ENCODE data around the gene PROZ.

The PROZ gene

DNA sequence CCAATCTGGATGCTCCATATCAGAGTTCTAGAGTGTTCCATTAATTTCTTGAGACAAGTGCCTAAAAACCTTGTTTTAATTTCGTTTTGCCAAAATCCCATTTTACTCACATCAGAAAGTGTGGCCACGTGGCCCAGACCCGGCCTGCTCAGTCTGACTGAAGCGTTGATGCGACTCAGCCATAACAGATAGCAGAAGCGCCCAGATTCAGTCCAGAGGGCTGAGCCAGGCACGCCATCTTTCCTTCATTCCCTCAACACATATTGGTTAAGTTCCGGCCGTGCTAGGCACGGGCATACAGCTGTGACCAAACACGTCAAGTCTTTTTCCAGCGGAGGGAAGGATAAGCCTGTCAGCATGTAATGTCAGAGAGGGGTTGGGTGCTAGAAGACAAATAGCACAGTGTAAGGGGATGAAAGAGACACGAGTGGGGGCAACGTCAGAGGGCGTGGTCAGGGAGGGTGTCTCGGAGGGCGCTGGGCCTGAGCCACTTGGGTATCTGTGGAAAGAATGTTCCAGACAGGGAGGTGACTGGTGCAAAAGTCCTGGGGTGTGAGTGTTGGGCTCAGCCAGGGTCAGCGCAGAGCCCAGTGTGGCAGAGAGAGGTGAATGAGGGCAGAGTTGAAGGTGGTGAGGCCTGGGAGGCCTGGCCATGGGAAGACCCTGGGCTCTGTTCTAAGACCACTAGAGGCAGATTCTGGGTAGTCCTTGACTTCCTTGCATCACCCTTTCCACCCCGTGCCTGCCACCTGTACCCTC lies 32.8 kb upstream of the PROZ start:
- no peak for TF ChIP-seq GATA3 (IDR thresholded peaks at IDR 0.05; ENCODE audit: low read depth, low read length)
- TF ChIP-seq GATA2 (IDR thresholded peaks at IDR 0.05; ENCODE audit: low read depth, low read length): no peak

GRCh38 chr13:113126265-113127150 lies 31.9 kb upstream of the PROZ start:
- TF ChIP-seq GATA2 (IDR thresholded peaks at IDR 0.05; ENCODE audit: low read depth, low read length): no peak
- TF ChIP-seq GATA3 (IDR thresholded peaks at IDR 0.05; ENCODE audit: low read depth, low read length): no peak

GRCh38 chr13:113129480-113129879 lies 29.0 kb upstream of the PROZ start:
- TF ChIP-seq GATA2 (IDR thresholded peaks at IDR 0.05; ENCODE audit: low read depth, low read length): no peak
- TF ChIP-seq GATA3 (IDR thresholded peaks at IDR 0.05; ENCODE audit: low read depth, low read length): no peak

GRCh38 chr13:113129921-113130750 lies 28.3 kb upstream of the PROZ start:
- TF ChIP-seq GATA3 (IDR thresholded peaks at IDR 0.05; ENCODE audit: low read depth, low read length): no peak
- TF ChIP-seq GATA2 (IDR thresholded peaks at IDR 0.05; ENCODE audit: low read depth, low read length): no peak

DNA sequence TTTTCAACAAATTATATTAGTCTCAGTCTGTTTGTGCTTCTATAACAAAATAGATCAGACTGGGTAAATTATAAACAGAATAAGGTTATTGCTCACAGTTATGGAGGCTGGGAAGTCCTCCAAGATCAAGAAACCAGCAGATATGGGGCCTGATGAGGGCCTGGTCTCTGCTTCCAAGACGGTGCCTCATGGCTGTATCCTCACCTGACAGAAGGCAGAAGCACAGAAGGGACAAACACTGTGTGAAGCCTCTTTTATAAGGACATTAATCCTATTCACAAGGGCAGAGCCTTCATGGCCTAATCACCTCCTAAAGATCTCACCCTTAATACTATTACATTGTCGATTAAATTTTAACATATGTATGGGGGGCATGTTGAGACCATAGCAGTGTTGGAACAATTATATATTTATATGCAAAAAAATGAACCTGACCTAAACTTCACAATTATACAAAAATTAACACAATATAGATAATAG lies 23.1 kb upstream of the PROZ start:
- no peak for TF ChIP-seq GATA2 (IDR thresholded peaks at IDR 0.05; ENCODE audit: low read depth, low read length)
- TF ChIP-seq GATA3 (IDR thresholded peaks at IDR 0.05; ENCODE audit: low read depth, low read length): no peak

- TF ChIP-seq GATA3 (IDR thresholded peaks at IDR 0.05; ENCODE audit: low read depth, low read length): no peak
- no peak for TF ChIP-seq GATA2 (IDR thresholded peaks at IDR 0.05; ENCODE audit: low read depth, low read length)
Observed at GRCh38 chr13:113137691-113138298, 20.7 kb upstream of the PROZ start.

DNA sequence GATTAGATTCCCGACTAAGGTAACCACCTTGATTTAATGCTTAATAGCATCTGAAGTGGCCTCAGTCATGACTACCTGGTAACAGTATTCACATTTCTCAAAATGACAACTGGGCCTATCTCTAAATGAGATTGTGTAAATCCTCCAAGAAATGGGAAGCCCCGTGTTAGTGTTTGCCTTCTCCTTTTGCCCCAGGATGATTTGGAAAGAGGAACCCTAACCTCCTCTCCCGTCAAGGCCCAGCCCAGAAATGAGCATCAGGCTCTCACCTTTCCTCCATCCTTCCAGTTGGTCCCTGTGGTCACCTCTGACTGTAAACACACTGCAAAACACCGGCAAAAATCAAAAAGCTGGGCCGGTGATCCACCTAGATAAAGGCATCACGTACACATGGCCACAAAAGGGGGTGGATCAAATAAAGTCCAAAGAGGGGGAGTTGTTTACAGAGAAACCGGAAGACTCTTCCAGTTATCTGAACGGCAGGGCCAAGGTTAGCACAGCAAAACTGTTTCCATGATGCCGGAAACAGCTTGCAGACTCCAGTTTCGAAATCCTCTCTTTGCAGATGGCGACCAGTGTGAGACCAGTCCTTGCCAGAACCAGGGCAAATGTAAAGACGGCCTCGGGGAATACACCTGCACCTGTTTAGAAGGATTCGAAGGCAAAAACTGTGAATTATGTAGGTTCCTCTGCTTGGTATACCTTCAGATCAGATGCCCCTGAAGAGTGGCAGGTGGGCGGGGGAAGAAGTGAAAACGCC lies 19.5 kb upstream of the PROZ start:
- TF ChIP-seq GATA3 (IDR thresholded peaks at IDR 0.05; ENCODE audit: low read depth, low read length) (no peak), GATA2 (IDR thresholded peaks at IDR 0.05; ENCODE audit: low read depth, low read length) (no peak)

GRCh38 chr13:113139577-113139976 lies 18.9 kb upstream of the PROZ start:
- no peak for TF ChIP-seq GATA2 (IDR thresholded peaks at IDR 0.05; ENCODE audit: low read depth, low read length)
- no peak for TF ChIP-seq GATA3 (IDR thresholded peaks at IDR 0.05; ENCODE audit: low read depth, low read length)

GRCh38 chr13:113140677-113141600 lies 17.5 kb upstream of the PROZ start:
- TF ChIP-seq GATA3 (IDR thresholded peaks at IDR 0.05; ENCODE audit: low read depth, low read length) (no peak), GATA2 (IDR thresholded peaks at IDR 0.05; ENCODE audit: low read depth, low read length) (no peak)

GRCh38 chr13:113141601-113141970 lies 16.9 kb upstream of the PROZ start:
- TF ChIP-seq GATA3 (IDR thresholded peaks at IDR 0.05; ENCODE audit: low read depth, low read length) (no peak), GATA2 (IDR thresholded peaks at IDR 0.05; ENCODE audit: low read depth, low read length) (no peak)

GRCh38 chr13:113142876-113143275 lies 15.6 kb upstream of the PROZ start:
- no peak for TF ChIP-seq GATA2 (IDR thresholded peaks at IDR 0.05; ENCODE audit: low read depth, low read length)
